Stimulated activated CD8-positive, alpha-beta memory T cell treated with anti-CD3 and anti-CD28 coated beads, Interleukin-2, amount 100 ng/mL, for 1 hour (primary cell): ENCODE measurements around the gene CYB5B.

Experiments
- DNase-seq, 2 donors: peaks; one replicate each; pipeline ENCODE4 v3.0.0-alpha.2; 2020; ENCODE audit warnings: low read depth in 2 of 2

CYB5B gene, protein sequence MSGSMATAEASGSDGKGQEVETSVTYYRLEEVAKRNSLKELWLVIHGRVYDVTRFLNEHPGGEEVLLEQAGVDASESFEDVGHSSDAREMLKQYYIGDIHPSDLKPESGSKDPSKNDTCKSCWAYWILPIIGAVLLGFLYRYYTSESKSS

DNA sequence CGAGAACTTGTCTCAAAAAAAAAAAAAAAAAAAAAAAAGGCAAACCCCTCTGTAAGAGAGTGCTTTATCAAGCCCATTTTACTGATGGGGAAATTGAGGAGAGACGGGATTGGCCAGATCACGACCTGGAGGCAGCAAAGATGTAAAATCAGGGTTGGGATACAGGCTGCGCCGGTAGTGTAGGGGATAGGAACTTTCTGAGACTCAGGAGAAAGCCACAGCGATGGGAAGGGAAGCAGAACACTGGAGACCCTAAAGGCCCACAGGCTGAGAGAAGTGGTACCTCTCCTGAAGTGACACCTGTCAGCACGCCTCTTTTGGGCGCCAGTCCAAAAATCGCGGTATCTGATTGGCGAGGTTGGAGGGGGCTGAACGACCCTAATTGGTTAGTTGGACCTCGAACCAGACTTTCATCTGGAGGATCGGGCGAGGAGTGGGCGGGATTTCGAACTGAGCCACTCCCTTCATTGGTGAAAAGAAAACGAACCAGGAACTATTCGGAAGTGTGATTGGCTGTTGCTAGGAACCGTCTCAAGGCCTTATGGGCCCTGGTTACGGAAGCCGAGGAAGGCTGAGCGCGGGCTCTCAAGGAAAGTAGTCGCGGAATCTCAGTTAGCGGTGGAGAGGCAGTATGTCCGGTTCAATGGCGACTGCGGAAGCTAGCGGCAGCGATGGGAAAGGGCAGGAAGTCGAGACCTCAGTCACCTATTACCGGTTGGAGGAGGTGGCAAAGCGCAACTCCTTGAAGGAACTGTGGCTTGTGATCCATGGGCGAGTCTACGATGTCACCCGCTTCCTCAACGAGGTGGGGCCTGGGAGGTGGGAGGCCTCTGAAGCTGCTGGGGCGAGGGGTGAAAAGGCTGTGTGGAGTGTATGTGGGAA is at the start of gene CYB5B:
Gene CYB5B, plus strand, starts transcription at position 567 of the 882 bp plus-strand sequence. Its CDS starts 65 bp downstream, at position 632.
- peak; percentile 87 to 90 for DNase-seq

DNA sequence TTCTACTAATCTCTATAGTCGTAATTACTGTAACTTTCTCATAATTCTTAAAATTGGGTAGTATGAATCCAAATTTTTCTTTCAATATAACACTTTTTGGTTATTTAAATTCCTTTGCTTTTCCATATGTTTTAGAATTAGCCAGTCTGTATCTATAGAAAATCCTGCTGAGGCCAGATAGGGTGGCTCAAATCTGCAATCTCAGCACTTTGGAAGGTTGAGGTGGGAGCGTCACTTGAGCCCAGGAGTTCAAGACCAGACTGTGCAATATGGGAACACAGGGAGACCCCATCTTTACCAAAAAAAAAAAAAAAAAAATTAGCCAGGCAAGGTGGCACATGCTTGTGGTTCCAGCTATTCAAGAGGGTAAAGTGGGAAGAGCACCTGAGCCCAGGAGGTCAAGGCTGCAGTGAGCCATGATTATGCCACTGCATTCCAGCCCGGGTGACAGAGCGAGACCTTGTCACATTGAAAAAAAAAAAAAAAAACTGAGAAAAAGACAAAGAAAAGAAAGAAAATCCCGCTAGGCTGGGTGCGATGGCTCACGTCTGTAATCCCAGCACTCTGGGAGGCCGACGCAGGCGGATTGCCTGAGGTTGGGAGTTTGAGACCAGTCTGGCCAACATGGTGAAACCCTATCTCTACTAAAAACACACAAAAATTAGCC is 47.9 kb upstream of the CYB5B start:
- DNase-seq = no peak

DNA sequence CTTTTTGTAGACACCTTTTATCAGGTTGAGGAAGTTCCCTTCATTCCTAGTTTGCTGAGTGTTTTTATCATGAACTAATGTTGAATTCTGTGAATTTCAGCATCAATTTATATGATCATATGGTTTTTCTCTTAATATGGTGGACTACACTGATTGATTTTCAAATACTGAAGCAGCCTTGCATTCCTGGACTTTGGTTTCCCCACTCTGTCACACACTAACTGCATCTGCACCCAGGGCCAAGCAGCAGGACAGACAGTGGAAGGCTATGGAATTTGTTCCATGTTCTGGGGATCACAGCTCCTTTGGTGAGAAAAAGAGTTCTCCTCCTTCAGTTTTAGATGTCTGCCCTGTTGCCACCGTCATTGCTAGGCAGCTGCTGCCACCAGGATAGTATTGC is 46.4 kb upstream of the CYB5B start:
- DNase-seq = no peak

DNA sequence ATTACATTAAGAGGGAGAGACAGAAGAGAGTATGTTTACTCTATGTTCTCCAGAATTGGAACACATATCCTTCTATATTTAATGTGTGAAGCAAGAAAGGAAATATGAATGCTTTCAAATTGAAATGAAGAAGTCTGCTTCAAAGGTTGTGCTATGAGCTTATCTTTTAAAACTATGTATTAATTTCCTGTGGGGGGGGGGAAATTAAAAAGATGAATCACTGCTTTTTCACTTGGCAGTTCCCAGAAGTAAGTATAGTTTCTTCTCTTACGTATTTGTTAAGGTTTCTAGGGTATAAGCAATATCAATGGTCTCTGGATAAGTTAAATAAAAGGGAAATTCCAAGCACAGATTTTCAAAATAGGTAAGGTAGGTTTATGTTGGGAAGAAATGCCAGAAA is 45.7 kb upstream of the CYB5B start:
- no peak for DNase-seq

DNA sequence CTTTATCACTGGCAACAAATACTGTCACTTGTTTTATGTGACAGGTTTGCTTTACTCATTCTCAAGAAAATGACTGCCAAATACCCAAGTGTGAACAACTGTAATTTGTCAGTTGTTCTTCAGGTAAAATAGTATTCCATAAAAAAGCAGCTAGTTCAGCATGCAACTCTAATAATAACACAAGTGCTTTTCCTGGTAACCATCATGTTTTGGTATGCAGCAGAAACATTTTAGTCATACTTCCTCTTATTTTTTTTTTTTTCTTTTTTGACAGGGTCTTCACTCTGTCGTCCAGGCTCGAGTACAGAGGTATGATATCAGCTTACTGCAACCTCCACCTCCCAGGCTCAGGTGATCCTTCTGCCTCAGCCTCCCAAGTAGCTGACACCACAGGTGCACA is 43.2 kb upstream of the CYB5B start:
- no peak for DNase-seq

DNA sequence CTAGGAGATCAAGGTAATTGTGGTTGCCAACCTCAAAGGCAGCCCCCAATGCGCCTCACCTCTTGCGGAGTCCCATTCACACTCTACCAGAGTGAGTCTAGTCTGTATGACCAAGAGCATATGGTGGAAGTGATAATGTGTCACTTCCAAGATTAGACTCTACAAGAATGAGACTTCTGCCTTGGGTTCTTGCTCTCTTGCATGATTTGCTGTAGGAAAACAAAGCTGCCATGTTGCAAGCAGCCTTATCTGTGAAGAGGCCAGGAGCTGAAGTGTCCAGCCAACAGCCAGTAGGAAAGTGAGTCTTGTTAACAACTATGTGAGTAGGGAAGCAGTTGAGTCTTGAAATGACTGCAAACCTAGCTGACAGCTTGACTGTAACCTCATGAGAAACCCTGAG is 42.0 kb upstream of the CYB5B start:
- DNase-seq = no peak

DNA sequence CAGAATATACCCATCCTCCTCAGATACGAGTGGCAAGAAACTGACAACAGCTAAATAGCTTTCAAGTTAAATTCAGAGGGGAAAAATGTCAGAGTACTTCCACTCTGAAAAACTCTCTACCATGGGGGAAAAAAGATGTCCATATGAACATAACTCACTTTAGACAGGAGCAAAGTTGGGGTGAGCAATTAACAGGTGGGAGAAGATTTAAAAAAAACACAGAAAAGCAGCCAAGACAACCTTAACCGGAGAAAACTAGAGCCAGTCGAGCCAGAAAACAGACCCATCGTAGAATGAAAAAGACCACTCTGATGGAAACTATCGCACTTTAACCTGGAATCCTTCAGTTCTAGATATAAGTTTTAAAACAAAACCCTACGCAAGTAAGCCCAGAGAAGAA is 39.4 kb upstream of the CYB5B start:
- no peak for DNase-seq

DNA sequence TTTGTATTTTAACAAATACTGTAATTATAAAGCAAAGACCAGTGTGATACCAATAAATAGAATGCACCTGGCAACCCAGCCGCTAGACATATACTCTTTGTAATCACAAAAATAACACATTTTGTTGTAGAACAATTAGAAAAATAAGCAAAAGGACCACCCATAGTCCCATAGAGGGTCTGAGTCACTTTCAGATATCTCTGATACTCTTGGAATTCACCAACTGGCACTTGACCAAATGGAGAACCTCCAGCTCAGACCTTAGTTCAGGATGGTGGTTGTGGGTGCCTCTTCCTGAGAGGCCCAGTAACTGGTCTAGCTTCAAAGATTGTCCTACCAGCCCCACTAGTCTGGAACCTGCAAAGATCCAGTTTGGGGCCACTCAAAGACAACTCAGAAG is 37.8 kb upstream of the CYB5B start:
- DNase-seq = no peak

DNA sequence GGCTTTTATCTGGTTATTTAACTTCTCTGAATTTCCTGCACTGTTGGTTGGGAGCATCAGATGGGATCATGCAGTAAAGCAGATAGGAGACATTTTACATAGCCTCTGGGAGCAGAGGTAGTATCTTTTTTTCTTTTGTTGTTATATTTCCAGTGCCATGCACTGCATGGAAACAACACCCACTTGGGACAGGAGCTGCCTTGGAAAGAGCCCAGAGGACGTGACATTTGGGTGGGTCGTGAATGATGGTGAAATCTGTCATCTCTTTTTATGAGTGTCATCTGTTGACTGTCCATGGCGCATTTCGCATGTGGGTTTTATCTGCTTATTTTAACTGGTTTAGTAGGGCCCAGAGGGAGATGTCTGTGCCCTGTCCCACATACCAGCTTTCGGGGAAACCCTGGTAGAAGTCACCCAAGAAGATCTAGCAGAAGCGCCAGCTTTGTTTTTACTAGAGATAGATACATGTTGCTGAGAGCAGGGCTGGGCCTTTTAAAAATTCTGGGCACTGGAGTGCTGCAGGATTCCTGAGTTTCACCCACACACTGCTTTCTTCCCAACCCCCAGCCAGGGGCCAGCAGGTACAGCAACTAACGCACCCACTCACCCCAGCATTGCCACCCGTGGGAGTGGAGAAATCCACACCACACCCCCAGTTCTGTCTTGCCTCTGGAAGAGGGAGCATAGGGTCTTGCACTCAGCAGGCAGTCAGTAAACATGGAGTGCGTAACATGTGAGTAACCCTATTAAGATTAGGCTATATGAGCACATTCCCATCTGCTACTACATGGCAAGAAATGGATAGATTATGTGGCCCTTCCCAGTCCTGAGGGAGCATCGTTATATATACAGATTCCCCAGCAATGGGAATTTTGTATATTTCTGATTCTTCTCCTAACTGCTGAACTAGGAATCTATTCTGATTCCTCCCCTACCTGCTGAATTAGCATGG is 30.2 kb upstream of the CYB5B start:
- DNase-seq = no peak

DNA sequence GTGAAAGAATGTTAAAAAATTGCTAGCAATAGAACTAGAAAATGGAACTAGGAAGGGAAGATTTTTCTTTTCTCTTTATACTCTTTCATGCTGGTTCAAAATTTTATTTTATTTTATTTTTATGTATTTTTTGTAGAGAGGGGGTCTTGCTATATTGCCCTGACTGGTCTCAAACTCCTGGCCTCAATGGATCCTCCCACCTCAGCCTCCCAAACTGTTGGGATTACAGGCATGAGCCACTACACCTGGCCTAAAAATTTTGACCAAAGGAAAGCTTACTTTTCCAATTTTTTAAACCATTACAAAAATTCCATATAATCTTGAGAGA is 28.6 kb upstream of the CYB5B start:
- no peak for DNase-seq

DNA sequence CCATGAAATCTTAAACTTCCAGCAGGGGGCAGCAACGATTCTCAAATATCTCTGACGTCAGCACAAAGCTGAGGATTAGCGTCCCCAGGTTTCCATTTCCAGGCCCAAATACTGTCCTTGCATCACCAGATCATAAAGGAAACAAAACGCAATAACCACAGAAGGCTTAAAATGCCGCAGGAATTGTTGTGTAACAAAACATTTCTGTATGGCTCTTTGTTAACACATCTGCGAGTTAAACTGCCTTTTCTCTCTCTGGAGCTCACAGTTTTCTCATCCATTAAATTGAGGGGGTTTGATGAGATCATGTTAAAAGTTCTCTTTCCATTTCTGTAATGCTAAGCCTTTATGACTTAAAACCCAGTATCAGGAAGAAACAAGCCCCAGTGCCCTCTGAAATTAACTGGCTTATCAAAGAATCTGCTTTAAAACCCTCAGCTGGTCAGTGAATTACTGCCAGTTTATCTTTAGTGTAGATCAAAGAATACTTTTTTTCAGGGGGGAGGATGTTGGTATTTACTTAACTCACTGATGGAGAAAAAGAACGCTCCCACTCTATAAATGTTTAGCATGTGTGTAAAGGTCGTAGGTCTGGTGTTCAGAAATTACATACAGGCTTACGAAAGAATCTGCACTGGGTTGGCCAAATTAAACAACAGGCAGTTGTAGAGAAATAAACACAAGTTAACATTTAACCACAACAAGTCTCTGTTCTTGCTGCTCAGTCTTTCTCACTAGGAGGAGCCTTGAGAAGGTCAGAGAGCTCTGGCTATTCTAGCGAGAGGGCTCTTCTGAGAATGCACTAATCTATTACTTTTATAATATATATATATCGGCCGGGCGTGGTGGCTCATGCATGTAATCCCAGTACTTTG is 28.0 kb upstream of the CYB5B start:
- peak; percentile 41 to 49 for DNase-seq

DNA sequence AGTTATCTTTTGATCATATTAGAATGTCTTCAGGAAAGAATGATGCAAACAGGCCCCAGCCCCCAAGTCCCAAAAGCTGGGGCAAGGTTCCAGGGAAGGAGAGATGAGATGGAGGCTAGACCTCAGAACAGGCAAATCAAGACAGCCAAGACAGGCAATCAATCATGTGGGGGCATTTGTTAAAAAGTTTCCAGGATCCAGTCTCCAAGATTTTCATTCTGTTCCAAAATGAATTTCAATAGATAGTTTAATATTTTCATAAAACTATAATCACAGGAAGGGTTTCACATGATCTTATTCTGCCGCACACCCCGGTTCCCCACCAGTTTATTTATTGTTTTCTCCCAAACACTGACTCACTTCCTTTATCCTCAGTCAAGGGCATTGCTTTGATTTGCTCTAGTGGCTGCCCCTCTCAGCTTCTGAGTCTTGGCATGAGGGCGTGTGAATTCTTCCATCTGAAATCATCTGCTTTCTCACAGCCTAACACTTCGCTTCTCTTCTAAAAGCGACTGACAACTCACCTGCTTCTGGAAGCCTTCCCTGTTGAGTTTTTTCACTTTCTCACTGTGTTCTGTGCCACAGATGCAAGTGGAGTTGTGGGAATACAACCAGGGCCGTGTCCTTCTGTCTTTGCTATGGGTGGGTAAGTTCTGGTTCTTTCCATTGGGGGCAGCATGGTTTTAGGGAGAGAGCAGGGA is 26.4 kb upstream of the CYB5B start:
- DNase-seq = no peak

DNA sequence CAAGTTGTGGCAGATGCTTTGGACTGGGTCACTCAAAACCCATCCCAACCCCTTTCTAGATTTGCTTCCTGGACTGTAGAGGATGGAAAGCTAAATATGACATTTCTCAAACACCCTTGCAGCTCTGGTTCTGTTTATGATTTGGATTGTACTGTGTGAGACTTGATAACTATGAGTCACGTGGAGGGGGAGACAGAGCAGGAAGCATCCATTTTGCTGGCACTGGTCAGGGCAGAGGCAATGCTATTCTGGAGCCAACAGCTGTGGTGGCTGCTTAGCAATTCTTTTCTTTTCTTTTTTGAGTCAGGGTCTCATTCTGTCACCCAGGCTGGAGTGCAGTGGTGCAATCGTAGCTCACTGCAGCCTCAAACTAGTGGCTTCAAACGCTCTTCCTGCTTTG is 25.1 kb upstream of the CYB5B start:
- no peak for DNase-seq

DNA sequence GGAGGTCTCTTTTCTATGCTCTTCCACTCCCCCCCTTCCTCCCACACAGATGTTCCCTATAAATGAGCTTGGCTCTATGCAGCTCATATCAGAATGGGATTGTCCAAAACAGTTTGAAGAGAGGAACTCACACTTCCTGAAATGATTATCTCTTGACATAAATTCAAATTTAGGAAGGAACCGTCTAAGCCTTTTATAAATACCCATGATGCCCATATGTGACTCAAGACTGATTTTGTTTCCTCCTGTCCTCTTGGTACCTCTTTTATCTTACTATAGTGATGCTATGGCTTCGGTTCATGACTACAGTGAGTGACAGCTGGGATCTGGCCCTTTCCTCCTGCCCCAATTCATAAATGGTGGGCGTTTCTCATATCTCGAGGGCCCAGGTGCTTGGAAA is 22.0 kb upstream of the CYB5B start:
- no peak for DNase-seq

DNA sequence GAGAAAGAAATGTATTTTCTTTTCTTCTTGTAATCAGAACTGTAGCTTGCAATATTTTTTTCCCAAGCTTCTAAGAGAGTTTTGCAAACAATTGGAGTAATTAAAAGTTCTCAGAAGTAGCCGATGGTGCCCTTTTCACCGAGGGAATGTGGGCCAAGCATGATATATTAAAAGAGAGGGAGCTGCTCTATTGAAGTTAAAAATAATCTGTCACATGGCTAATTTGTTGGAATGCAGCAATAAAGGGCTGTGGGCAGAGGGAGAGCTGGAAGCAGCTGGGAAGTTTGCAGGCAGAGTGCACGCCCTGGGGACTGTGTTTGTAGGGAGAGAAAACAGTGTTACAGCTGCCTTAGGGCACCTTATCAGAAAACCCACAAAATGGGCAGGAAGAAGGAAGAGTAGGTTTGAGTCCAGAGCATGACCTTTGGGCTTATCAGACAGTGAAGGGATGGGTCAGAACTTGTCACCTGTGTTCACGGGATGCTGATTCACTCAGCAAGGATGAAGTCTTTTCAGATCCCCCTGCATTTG is 20.1 kb upstream of the CYB5B start:
- no peak for DNase-seq

DNA sequence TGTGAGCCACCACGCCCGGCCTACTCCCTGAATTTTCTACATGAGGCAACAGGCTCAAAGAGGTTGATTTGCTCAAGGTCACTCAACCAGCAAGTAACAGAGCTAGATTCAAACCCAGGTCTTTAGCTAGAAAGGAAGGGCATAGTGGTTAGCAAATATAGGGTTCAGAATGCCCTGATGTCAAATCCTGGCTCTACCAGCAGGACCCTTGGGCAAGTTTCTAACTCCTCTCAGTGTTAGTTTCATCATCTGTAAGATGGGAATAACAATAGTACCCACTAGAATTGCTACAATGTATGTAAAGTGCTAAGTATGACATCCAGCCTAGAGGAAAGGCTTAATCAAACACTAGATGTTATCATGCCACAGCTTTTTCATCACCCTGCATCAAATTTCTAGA is 19.1 kb upstream of the CYB5B start:
- no peak for DNase-seq

DNA sequence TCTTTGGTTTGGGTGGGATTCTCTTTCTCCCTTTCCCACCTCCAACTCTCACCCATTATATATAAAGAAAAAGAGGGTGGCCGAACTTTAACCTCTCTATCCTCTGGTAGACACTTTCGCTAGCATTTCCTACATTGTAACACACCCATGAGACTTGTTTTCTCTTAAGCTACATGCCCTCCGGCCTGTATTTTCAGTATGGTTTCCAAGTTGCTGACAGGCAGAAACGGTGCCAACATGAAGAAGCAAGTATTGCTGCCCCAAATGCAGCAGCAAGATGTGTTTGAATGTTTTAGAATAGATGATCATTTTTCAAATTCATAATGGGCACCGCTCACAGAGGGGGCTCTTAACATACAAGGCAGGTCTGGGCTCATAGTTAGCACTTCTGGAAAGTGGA is 18.7 kb upstream of the CYB5B start:
- no peak for DNase-seq

DNA sequence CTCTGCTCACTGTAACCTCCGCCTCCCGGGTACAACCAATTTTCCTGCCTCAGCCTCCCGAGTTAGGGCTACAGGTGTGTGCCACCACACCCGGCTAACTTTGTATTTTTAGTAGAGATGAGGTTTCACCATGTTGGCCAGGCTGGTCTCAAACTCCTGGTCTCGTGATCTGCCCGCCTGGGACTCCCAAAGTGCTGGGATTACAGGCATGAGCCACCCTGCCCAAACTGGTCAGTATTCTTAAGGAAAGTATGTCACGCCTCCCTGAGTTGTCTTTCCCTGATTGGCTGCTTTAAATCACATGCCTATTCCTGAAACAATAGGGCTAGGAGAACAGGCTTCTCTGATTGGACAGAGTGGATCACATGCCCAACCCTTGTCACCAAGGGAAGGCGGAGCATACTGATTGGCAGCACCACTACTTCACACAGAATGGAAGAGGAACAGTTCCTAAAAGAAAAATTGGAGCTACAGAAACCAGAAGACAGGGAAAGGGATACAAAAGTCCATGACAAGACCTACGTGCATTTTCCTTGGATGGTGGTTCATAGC is 17.6 kb upstream of the CYB5B start:
- no peak for DNase-seq

DNA sequence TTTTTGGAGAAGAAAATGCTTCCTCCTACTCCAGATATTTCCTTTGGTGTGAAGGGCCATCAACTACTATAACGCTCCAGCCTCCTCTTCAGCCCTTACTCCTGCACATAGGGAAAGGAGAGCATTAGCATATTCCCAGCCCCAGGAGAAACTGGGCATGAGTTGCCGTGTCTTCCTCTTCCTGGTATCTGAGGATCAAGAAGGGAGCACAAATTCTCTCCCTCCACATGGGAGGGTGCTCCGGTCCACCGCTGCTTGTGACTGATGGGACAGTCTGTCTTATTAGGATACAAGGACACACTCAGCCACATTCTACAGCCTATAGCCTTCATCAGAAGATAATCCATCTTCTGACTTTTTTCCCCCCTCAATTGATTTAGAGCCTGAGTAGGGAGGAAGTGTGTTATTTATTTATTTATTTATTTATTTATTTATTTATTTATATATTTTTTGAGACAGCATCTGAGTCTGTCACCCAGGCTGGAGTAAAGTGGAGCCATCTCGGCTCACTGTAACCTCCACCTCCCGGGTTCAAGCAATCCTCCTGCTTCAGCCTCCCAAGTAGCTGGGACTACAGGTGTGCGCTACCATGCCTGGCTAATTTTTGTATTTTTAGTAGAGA is 16.6 kb upstream of the CYB5B start:
- DNase-seq = no peak
